ENCODE results near the gene ZSCAN25.
"Not testable (repeated sequence)": the region's sequence is repeated elsewhere in the genome, so short reads cannot be mapped to it uniquely, and the experiment has no call there.

The ZSCAN25 gene

DNA sequence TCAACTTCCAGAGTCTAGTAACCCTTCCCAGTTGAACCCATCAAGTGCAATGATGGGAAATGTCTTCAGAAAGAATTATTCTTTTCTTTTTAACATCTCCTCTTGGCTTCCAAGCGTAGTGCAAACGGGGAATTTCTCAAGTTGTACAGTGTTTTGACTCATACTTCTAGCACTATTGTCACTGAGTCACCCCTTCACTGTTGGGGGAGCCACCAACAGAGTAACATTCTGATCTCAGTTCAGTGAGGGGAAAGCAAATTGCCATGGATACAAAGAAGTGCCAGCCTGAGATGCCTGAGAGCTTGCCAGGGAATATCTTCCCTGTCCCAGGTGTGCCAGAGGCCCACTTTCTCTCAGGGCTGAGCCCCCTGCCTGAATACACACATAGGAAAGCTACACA, 32.1 kb downstream of the ZSCAN25 start:
- Histone ChIP-seq H3K4me3 (no peak overlapping the region), H3K9ac (ENCODE audit: insufficient read length) (no peak overlapping the region), H3K27ac (no peak overlapping the region), H3K9me3 (ENCODE audit: low read depth, low read length) (no peaks in the 10 kb centered on the region), H3K36me3 (ENCODE audit: insufficient read depth, low read length) (peaks cover 12% of the 10 kb centered on the region; the same call in 1 of the 2 replicates)
- TF ChIP-seq FOXP2 (optimal IDR thresholded peaks at IDR 0.05; ENCODE audit: control extremely low read depth, extremely low read length, insufficient read depth) (no peak), EZH2 (IDR thresholded peaks at IDR 0.05) (no peak), POLR2AphosphoS5 (IDR thresholded peaks at IDR 0.05; ENCODE audit: borderline replicate concordance, low read depth, low read length) (no peak)
- no peak for DNase-seq (ENCODE audit: low read depth, low spot score)

DNA sequence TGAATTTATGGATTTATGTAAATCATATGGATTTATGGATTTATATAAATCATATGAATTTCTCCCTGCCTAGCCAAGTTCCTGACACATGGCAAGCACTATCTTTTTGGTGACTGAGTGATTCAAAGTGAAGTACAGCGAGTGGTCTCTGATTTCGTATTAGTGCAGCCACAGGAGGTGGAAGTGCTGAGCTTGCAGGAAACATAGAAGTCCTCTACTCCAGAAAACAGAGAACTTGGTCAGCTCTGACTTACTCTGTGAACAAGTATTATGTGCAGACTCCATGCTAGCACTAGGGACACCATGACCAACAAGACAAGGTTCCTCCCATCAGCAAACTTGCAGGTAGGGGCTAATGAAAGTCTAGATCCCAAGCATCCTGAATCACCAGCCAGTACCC, 34.5 kb downstream of the ZSCAN25 start:
- Histone ChIP-seq H3K36me3 (ENCODE audit: insufficient read depth, low read length) (no peaks in the 10 kb centered on the region), H3K9ac (ENCODE audit: insufficient read length) (no peak overlapping the region), H3K9me3 (ENCODE audit: low read depth, low read length) (no peaks in the 10 kb centered on the region), H3K27ac (no peak overlapping the region), H3K4me3 (no peak overlapping the region)
- TF ChIP-seq FOXP2 (optimal IDR thresholded peaks at IDR 0.05; ENCODE audit: control extremely low read depth, extremely low read length, insufficient read depth) (no peak), EZH2 (IDR thresholded peaks at IDR 0.05) (no peak), POLR2AphosphoS5 (IDR thresholded peaks at IDR 0.05; ENCODE audit: borderline replicate concordance, low read depth, low read length) (no peak)
- no peak for DNase-seq (ENCODE audit: low read depth, low spot score)

DNA sequence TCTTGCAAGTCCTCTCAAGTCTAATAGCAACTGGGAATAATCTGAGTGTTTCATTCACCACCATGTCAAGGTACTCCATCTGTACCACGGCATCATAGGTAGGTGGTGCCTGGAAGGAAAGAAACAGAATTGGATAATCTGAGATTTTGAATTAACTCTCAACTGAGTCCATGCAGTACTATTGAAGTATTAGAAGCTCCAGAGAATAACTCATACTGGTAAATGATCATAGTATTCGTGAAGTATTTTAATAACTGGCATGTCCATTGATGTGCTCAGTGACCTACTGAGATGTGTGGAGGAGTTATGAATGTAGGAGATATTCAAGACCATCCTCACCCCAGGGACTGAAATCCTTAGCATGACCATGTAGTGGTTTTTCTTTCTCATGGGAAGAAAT, 35.9 kb downstream of the ZSCAN25 start:
- H3K4me3 ChIP-seq = no peak overlapping the region
- H3K9ac ChIP-seq (ENCODE audit: insufficient read length) = no peak overlapping the region
- no peak overlapping the region for H3K27ac ChIP-seq
- H3K36me3 ChIP-seq (ENCODE audit: insufficient read depth, low read length) = no peaks in the 10 kb centered on the region
- no peaks in the 10 kb centered on the region for H3K9me3 ChIP-seq (ENCODE audit: low read depth, low read length)
- TF ChIP-seq POLR2AphosphoS5 (IDR thresholded peaks at IDR 0.05; ENCODE audit: borderline replicate concordance, low read depth, low read length) = no peak
- TF ChIP-seq EZH2 (IDR thresholded peaks at IDR 0.05) = no peak
- TF ChIP-seq FOXP2 (optimal IDR thresholded peaks at IDR 0.05; ENCODE audit: control extremely low read depth, extremely low read length, insufficient read depth) = no peak
- no peak for DNase-seq (ENCODE audit: low read depth, low spot score)

DNA sequence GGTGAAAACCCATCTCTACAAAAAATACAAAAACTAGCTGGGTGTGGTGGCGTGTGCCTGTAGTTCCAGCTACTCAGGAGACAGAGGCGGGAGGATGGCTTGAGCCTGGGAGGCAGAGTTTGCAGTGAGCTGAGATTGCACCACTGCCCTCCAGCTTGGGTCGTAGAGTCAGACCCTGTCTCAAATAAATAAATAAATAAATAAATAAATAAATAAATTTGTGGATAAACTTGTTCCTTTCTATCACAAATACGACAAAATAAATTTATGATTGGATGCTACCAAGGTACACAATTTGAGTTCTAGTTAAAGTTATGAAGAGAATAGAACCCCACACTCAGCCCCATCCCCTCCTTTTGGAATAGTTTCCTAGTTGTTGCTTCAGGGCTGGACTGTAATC, 36.5 kb downstream of the ZSCAN25 start:
- H3K4me3 ChIP-seq; DNase-seq (ENCODE audit: low read depth, low spot score); H3K9me3 ChIP-seq (ENCODE audit: low read depth, low read length); H3K36me3 ChIP-seq (ENCODE audit: insufficient read depth, low read length); H3K27ac ChIP-seq; H3K9ac ChIP-seq (ENCODE audit: insufficient read length): not testable (repeated sequence)

DNA sequence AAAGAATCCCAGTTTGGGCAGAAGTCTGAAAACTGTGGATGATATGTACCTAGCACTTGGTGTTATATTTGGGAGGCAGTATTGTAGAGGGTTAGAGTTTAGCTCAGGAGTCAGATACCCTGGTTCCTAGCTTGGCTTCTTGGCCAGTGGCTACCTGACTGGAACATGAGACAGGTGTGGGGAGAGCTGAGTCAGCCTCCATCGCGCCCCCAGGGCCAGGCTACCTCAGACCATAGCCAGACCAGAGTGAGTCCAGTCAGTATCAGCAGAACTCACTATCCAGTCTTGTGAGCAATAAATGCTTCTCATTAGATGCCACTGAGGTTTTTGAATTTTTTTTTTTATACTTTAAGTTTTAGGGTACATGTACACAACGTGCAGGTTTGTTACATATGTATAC, 37.0 kb downstream of the ZSCAN25 start:
- Histone ChIP-seq H3K9ac (ENCODE audit: insufficient read length) (no peak overlapping the region), H3K9me3 (ENCODE audit: low read depth, low read length) (no peaks in the 10 kb centered on the region), H3K36me3 (ENCODE audit: insufficient read depth, low read length) (no peaks in the 10 kb centered on the region), H3K4me3 (no peak overlapping the region), H3K27ac (no peak overlapping the region)
- no peak for DNase-seq (ENCODE audit: low read depth, low spot score)
- no peak for TF ChIP-seq FOXP2 (optimal IDR thresholded peaks at IDR 0.05; ENCODE audit: control extremely low read depth, extremely low read length, insufficient read depth)
- TF ChIP-seq POLR2AphosphoS5 (IDR thresholded peaks at IDR 0.05; ENCODE audit: borderline replicate concordance, low read depth, low read length) = no peak
- TF ChIP-seq EZH2 (IDR thresholded peaks at IDR 0.05) = no peak

DNA sequence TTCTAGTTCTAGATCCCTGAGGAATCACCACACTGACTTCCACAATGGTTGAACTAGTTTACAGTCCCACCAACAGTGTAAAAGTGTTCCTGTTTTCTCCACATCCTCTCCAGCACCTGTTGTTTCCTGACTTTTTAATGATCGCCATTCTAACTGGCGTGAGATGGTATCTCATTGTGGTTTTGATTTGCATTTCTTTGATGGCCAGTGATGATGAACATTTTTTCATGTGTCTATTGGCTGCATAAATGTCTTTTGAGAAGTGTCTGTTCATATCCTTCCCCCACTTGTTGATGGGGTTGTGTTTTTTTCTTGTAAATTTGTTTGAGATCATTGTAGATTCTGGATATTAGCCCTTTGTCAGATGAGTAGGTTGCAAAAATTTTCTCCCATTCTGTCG, 37.9 kb downstream of the ZSCAN25 start:
- not testable (repeated sequence) for H3K36me3 ChIP-seq (ENCODE audit: insufficient read depth, low read length); H3K27ac ChIP-seq; H3K9me3 ChIP-seq (ENCODE audit: low read depth, low read length); H3K9ac ChIP-seq (ENCODE audit: insufficient read length); DNase-seq (ENCODE audit: low read depth, low spot score); H3K4me3 ChIP-seq

DNA sequence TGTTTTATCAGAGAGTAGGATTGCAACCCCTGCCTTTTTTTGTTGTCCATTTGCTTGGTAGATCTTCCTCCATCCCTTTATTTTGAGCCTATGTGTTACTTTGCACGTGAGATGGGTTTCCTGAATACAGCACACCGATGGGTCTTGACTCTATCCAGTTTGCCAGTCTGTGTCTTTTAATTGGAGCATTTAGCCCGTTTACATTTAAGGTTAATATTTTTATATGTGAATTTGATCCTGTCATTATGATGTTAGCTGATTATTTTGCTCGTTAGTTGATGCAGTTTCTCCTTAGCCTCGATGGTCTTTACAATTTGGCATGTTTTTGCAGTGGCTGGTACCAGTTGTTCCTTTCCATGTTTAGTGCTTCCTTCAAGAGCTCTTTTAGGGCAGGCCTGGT, 41.1 kb downstream of the ZSCAN25 start:
- H3K9ac ChIP-seq (ENCODE audit: insufficient read length); H3K4me3 ChIP-seq; H3K27ac ChIP-seq; H3K36me3 ChIP-seq (ENCODE audit: insufficient read depth, low read length); DNase-seq (ENCODE audit: low read depth, low spot score); H3K9me3 ChIP-seq (ENCODE audit: low read depth, low read length): not testable (repeated sequence)

DNA sequence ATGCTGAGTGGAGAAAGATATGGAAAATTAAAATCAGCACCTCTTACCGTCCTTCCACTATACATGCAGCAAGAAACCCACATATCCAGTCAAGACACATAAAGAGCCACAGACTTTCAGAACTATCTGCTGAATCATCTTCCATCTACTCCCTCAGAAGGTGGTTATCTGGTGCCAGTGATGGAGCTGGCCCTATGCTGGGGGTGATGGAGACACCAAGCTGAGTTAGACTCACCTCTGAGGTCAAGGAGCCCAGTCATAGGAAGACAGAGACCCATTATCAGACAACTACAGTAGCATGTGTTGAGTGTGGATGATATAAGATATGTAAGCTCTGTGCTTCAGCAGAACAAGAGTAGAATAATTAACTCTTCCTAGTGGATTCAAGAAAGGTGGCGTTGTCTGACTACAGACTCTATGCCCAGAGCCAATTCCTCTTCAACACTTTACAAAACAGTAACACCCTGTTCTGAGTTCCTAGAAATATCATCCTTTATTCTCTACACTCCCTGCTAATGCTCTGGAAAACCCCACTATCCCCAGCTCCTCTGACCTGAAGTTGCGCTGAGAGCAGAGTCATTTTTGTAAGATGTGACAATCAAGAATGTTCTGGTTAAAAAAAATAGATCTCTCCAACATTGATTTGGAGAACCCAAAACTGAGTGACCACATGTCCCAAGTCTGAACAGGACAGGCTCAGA, 48.7 kb downstream of the ZSCAN25 start:
- TF ChIP-seq POLR2AphosphoS5 (IDR thresholded peaks at IDR 0.05; ENCODE audit: borderline replicate concordance, low read depth, low read length) = no peak
- TF ChIP-seq EZH2 (IDR thresholded peaks at IDR 0.05) = no peak
- TF ChIP-seq FOXP2 (optimal IDR thresholded peaks at IDR 0.05; ENCODE audit: control extremely low read depth, extremely low read length, insufficient read depth) = no peak
- DNase-seq (ENCODE audit: low read depth, low spot score) = no peak
- no peak overlapping the region for H3K4me3 ChIP-seq
- H3K36me3 ChIP-seq (ENCODE audit: insufficient read depth, low read length) = no peaks in the 10 kb centered on the region
- H3K9ac ChIP-seq (ENCODE audit: insufficient read length) = no peak overlapping the region
- H3K27ac ChIP-seq = no peak overlapping the region
- no peaks in the 10 kb centered on the region for H3K9me3 ChIP-seq (ENCODE audit: low read depth, low read length)

DNA sequence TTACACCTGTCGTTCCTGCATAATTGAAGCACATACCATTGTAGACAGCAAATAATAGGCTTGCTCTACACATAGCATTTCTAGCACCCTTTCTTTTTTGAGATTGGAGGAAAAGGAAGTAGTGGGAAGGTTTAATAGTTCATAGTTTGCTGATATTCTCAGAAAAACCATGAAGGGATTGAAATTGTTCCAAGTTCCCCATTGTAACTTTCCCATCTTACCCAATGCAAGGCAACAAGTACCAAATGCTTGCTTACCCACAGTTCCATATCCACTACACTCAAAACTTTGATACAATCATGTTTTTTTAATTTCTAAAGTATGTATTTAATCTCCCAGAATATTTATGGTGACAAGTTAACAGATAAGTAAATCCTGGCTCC, 49.3 kb downstream of the ZSCAN25 start:
- Histone ChIP-seq H3K9ac (ENCODE audit: insufficient read length) (no peak overlapping the region), H3K27ac (no peak overlapping the region), H3K4me3 (no peak overlapping the region), H3K9me3 (ENCODE audit: low read depth, low read length) (no peaks in the 10 kb centered on the region), H3K36me3 (ENCODE audit: insufficient read depth, low read length) (no peaks in the 10 kb centered on the region)
- no peak for TF ChIP-seq FOXP2 (optimal IDR thresholded peaks at IDR 0.05; ENCODE audit: control extremely low read depth, extremely low read length, insufficient read depth)
- no peak for TF ChIP-seq POLR2AphosphoS5 (IDR thresholded peaks at IDR 0.05; ENCODE audit: borderline replicate concordance, low read depth, low read length)
- TF ChIP-seq EZH2 (IDR thresholded peaks at IDR 0.05) = no peak
- DNase-seq (ENCODE audit: low read depth, low spot score) = no peak

Data from SK-N-MC (cell line).